K562 (cell line): ENCODE data around the gene FAM83D. TPM values are rescaled to one million over a fixed set of nuclear protein-coding genes. Genes with fewer than 3 reads are reported as not detected.

Source experiments
- CUX1 ChIP-seq: fragments of 200-800 bp; sonication (Bioruptor generic); IDR thresholded peaks from 2 replicates; pipeline ENCODE4 v1.6.1; 2016; ENCODE audit warnings: missing genetic modification characterization, missing compliant biosample characterization
- IFI16 ChIP-seq: fragments of 250-450 bp; sonication (Bioruptor Pico); IDR thresholded peaks from 2 replicates; pipeline ENCODE4 v2.1.2; 2022; ENCODE audit warnings: mild to moderate bottlenecking, inconsistent platforms
- MAZ ChIP-seq, 2 experiments: fragments of 450-650 bp in 1 of 2; sonication (generic) in 1 of 2; formaldehyde crosslinking; IDR thresholded peaks in 1 of 2; conservative IDR thresholded peaks in 1 of 2; 2 replicates each; pipeline versions ENCODE4 v1.4.0 to v1.5.0; 2020; ENCODE audit warnings: mild to moderate bottlenecking in 1 of 2, missing genetic modification reagents in 1 of 2
- PCBP1 ChIP-seq: fragments of 200-400 bp; formaldehyde crosslinking; IDR thresholded peaks from 2 replicates; pipeline ENCODE4 v1.6.1; 2018; ENCODE audit warnings: mild to moderate bottlenecking, low read depth, low read length; ENCODE audit not compliant: poor library complexity, severe bottlenecking
- POLR2A ChIP-seq: fragments of 450-650 bp; conservative IDR thresholded peaks from 2 replicates; pipeline ENCODE4 v1.6.1; 2016
- RBM34 ChIP-seq: fragments of 200-400 bp; formaldehyde crosslinking; IDR thresholded peaks from 2 replicates; pipeline ENCODE4 v1.6.1; 2018; ENCODE audit warnings: low read length, borderline replicate concordance; ENCODE audit not compliant: insufficient read depth
- SP1 ChIP-seq: sonication (generic); formaldehyde crosslinking; IDR thresholded peaks from 2 replicates; pipeline ENCODE4 v1.8.1; 2022; ENCODE audit warnings: mild to moderate bottlenecking, missing genetic modification reagents
- XRCC5 ChIP-seq: fragments of 200-400 bp; formaldehyde crosslinking; IDR thresholded peaks from 2 replicates; pipeline ENCODE4 v1.6.1; 2017; ENCODE audit warnings: low read depth, mild to moderate bottlenecking, low read length
- ZNF23 ChIP-seq: fragments of 250-450 bp; sonication (Bioruptor Pico); IDR thresholded peaks from 2 replicates; pipeline ENCODE4 v1.4.0; 2020; ENCODE audit warnings: mild to moderate bottlenecking
- ZNF778 ChIP-seq: fragments of 450-650 bp; formaldehyde crosslinking; IDR thresholded peaks from 2 replicates; pipeline ENCODE4 v1.4.0; 2020; ENCODE audit warnings: mild to moderate bottlenecking, moderate library complexity
- polyA plus RNA-seq, 8 experiments: library from polyadenylated mRNA; depleted of rRNA in 4 of 8; stranded (reverse) in 5 of 8; unstranded in 3 of 8; fragments of >200 nt; fragmentation: Nextera tagmentation in 2 of 8; fragmentation: Illumina TruSeq in 1 of 8; extraction: Ambion mirVana in 2 of 8; extraction: Trizol in 1 of 8; gene quantifications; 2 replicates each; pipeline versions ENCODE4 v1.2.1 to v1.2.3, GENCODE V29; 2011 to 2014; ENCODE audit warnings: inconsistent platforms in 1 of 8, missing spikeins in 1 of 8
- total RNA-seq, 7 experiments: library from RNA; depleted of rRNA in 6 of 7; stranded (reverse); fragments of >200 nt in 6 of 7; fragmentation: Illumina TruSeq in 2 of 7; extraction: Trizol in 2 of 7; gene quantifications; 2 replicates each; pipeline versions ENCODE4 v1.2.1 to v1.2.3, GENCODE V29; 2011 to 2021; ENCODE audit warnings: low replicate concordance in 1 of 7
- TF ChIP-seq, protein P1 (sequence below): fragments of 250-450 bp; sonication (Bioruptor Pico); IDR thresholded peaks from 2 replicates; pipeline ENCODE4 v1.9.0; 2021; ENCODE audit warnings: mild to moderate bottlenecking
- TF ChIP-seq, protein P2 (sequence below), 2 experiments: fragments of 450-650 bp; IDR thresholded peaks; 2 replicates each; pipeline ENCODE4 v1.6.1; 2016; ENCODE audit warnings: mild to moderate bottlenecking in 2 of 2, borderline replicate concordance in 1 of 2, low read depth in 1 of 2, moderate library complexity in 1 of 2
- TF ChIP-seq, protein P3 (sequence below): IDR thresholded peaks from 2 replicates; pipeline ENCODE4 v1.6.1; 2011; ENCODE audit not compliant: insufficient read length; ENCODE audit errors: extremely low read depth

FAM83D gene
- total and polyA plus RNA-seq, 9 of the 15 experiments (the other 6 are each of a cell fraction or from before 2014, with no cell fraction given): 8.2 to 66.1 (median 43.5) TPM

- TF ChIP-seq CUX1 (CRISPR knock-in tag) (no peak), SP1 (CRISPR knock-in tag) (no peak), RBM34 (no peak), POLR2A (no peak), MAZ (CRISPR knock-in tag; conservative IDR thresholded peaks at IDR 0.05 in 1 of 2, IDR thresholded peaks at IDR 0.05 in 1 of 2) (no peak), IFI16 (CRISPR knock-in tag) (no peak), ZNF23 (CRISPR knock-in tag) (no peak), XRCC5 (no peak), ZNF778 (CRISPR knock-in tag) (no peak), PCBP1 (no peak)
- TF ChIP-seq, protein P1, sequence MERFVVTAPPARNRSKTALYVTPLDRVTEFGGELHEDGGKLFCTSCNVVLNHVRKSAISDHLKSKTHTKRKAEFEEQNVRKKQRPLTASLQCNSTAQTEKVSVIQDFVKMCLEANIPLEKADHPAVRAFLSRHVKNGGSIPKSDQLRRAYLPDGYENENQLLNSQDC (CRISPR knock-in tag): no peak
- TF ChIP-seq, protein P2, sequence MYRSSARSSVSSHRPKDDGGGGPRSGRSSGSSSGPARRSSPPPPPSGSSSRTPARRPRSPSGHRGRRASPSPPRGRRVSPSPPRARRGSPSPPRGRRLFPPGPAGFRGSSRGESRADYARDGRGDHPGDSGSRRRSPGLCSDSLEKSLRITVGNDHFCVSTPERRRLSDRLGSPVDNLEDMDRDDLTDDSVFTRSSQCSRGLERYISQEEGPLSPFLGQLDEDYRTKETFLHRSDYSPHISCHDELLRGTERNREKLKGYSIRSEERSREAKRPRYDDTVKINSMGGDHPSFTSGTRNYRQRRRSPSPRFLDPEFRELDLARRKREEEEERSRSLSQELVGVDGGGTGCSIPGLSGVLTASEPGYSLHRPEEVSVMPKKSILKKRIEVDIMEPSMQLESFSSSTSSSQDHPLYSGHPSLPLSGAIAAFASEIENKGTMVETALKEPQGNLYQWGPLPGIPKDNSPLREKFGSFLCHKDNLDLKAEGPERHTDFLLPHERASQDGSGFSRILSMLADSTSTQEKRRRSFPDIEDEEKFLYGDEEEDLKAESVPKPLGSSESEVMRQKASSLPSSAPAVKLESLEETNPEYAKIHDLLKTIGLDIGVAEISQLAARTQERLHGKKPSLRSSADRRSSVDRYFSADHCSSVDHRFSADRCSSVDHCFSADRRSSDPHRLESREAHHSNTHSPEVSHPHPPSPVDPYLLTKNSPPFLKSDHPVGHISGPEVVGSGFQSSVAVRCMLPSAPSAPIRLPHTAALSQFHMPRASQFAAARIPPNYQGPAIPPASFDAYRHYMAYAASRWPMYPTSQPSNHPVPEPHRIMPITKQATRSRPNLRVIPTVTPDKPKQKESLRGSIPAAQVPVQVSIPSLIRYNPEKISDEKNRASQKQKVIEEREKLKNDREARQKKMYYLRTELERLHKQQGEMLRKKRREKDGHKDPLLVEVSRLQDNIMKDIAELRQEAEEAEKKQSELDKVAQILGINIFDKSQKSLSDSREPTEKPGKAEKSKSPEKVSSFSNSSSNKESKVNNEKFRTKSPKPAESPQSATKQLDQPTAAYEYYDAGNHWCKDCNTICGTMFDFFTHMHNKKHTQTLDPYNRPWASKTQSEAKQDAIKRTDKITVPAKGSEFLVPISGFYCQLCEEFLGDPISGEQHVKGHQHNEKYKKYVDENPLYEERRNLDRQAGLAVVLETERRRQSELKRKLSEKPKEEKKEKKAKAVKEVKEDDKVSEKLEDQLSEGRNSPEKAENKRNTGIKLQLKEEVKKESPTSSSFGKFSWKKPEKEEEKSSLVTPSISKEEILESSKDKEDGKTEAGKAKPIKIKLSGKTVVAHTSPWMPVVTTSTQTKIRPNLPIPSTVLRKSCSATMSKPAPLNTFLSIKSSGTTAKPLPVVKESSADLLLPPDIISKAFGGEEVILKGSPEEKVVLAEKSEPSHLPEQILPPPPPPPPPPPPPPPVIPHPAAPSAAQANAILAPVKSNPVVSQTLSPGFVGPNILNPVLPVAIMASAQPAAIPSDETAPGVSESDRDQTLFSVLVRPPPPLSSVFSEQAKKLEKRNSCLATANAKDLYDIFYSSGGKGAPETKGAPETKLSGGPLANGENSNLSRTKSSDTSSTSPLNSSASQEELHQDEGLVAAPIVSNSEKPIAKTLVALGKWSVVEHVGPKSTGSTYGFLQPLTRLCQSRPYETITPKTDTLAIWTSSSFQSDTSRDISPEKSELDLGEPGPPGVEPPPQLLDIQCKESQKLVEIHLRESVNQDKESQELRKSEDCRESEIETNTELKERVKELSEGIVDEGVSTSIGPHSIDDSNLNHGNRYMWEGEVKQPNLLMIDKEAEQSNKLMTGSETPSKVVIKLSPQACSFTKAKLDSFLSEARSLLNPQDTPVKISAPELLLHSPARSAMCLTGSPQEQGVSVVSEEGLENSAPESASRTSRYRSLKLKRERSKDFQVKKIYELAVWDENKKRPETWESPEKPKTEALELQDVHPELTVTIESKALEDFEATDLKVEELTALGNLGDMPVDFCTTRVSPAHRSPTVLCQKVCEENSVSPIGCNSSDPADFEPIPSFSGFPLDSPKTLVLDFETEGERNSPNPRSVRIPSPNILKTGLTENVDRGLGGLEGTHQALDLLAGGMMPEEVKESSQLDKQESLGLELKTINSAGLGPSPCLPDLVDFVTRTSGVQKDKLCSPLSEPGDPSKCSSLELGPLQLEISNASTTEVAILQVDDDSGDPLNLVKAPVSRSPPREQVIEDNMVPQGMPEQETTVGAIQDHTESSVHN (IDR thresholded peaks at IDR 0.05; ENCODE audit: borderline replicate concordance in 1 of 2, low read depth in 1 of 2): no peak
- TF ChIP-seq, protein P3, sequence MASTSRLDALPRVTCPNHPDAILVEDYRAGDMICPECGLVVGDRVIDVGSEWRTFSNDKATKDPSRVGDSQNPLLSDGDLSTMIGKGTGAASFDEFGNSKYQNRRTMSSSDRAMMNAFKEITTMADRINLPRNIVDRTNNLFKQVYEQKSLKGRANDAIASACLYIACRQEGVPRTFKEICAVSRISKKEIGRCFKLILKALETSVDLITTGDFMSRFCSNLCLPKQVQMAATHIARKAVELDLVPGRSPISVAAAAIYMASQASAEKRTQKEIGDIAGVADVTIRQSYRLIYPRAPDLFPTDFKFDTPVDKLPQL: no peak
Observed at GRCh38 chr20:38894091-38894847, 31.9 kb upstream of the FAM83D start (continued).
